ENCODE measurements around the gene ZNF747.

ZNF747 gene

GRCh38 chr16:30534368-30535105, at the start of gene ZNF747:
ZNF747 (minus strand) TSS chr16:30534858; CDS start chr16:30534679, 179 bp downstream.
- peak; percentile 86 for DNase-seq

GRCh38 chr16:30582611-30583340, 48.1 kb upstream of the ZNF747 start:
- no peak for DNase-seq

- no peak for DNase-seq
Measured at GRCh38 chr16:30581457-30581856, 46.8 kb upstream of the ZNF747 start.

GRCh38 chr16:30574678-30575077, 40.0 kb upstream of the ZNF747 start:
- no peak for DNase-seq

GRCh38 chr16:30571445-30572322, 37.0 kb upstream of the ZNF747 start, which contains the start of gene ZNF688:
ZNF688 (minus strand) TSS chr16:30571714; CDS start chr16:30571629, 85 bp downstream.
- peak; percentile 98 for DNase-seq

GRCh38 chr16:30570636-30571444, 36.2 kb upstream of the ZNF747 start:
- peak; percentile 40 for DNase-seq

- DNase-seq: no peak
Measured at GRCh38 chr16:30569746-30570635, 35.3 kb upstream of the ZNF747 start.

- no peak for DNase-seq
Measured at GRCh38 chr16:30569281-30569680, 34.6 kb upstream of the ZNF747 start.

GRCh38 chr16:30567991-30568638, 33.5 kb upstream of the ZNF747 start:
- DNase-seq: no peak

GRCh38 chr16:30567160-30567990, 32.7 kb upstream of the ZNF747 start:
- no peak for DNase-seq

GRCh38 chr16:30566531-30566930, 31.9 kb upstream of the ZNF747 start:
- DNase-seq: no peak

- no peak for DNase-seq
Measured at GRCh38 chr16:30565984-30566383, 31.3 kb upstream of the ZNF747 start.

GRCh38 chr16:30565526-30565925, 30.9 kb upstream of the ZNF747 start:
- no peak for DNase-seq

GRCh38 chr16:30562021-30562420, 27.4 kb upstream of the ZNF747 start:
- DNase-seq: no peak

- DNase-seq: no peak
Measured at GRCh38 chr16:30561089-30561816, 26.6 kb upstream of the ZNF747 start.

- no peak for DNase-seq
Measured at GRCh38 chr16:30559690-30560089, 25.0 kb upstream of the ZNF747 start.

- DNase-seq: no peak
Measured at GRCh38 chr16:30558789-30559377, 24.2 kb upstream of the ZNF747 start.

- DNase-seq: peak; percentile 97
Measured at GRCh38 chr16:30557957-30558788, 23.5 kb upstream of the ZNF747 start, which contains the start of gene ZNF764. ZNF764 (minus strand) TSS chr16:30558374; CDS start chr16:30558182, 192 bp downstream.

Data from NCI-H1105 treated with DMSO at 0.1 percent for 48 hours (cell line).